Activated B cell treated with CpG ODN at 0.5 μM for 24 hours (primary cell): ENCODE data around the gene DGKB. TPM values are rescaled to one million over a fixed set of nuclear protein-coding genes. Genes with fewer than 3 reads are reported as not detected.

Experiments used
- ATAC-seq: fragments of 200-7000 bp; cut with Tn5 transposase; one replicate; pipeline ENCODE4 v1.10.0; 2021; ENCODE audit warnings: low read depth, mild to moderate bottlenecking, moderate library complexity
- CTCF ChIA-PET: fragments of 350-600 bp; sonication (Branson Sonifier 250); formaldehyde crosslinking; loops from one replicate; lab custom pipeline; 2021; ENCODE audit warnings: antibody characterized with exemption; lab: Charles Lee
- POLR2A ChIA-PET: fragments of 350-600 bp; sonication (Branson Sonifier 250); formaldehyde crosslinking; loops from one replicate; lab custom pipeline; 2021; ENCODE audit warnings: antibody characterized with exemption; lab: Charles Lee
- DNase-seq: peaks from one replicate; pipeline ENCODE4 v3.0.0; 2022
- H3K27ac Mint-ChIP-seq: one replicate; pipeline ENCODE4 v1.8.0; 2020; ENCODE audit warnings: mixed read lengths
- H3K27me3 Mint-ChIP-seq: one replicate; pipeline ENCODE4 v1.8.0; 2021; ENCODE audit warnings: mixed read lengths
- H3K36me3 Mint-ChIP-seq: one replicate; pipeline ENCODE4 v1.8.0; 2021; ENCODE audit warnings: low read depth, mixed read lengths
- H3K4me1 Mint-ChIP-seq: one replicate; pipeline ENCODE4 v1.8.0; 2021; ENCODE audit warnings: mixed read lengths
- H3K4me3 Mint-ChIP-seq: one replicate; pipeline ENCODE4 v1.8.0; 2020; ENCODE audit warnings: mild to moderate bottlenecking, mixed read lengths
- H3K9me3 Mint-ChIP-seq: one replicate; pipeline ENCODE4 v1.8.0; 2020; ENCODE audit warnings: mixed read lengths
- intact Hi-C: fragments of 100-400 bp; cut with micrococcal nuclease; formaldehyde crosslinking; loops from one replicate; pipeline ENCODE4 v1.15.1; 2024
- total RNA-seq: library from RNA; stranded (reverse); gene quantifications from 2 replicates; pipeline ENCODE4 v1.2.3, GENCODE V29; 2022
- TF ChIP-seq, protein P1 (sequence below): fragments of 200-600 bp; IDR thresholded peaks from one replicate; pipeline ENCODE4 v1.8.0; 2022; ENCODE audit warnings: antibody characterized with exemption, mild to moderate bottlenecking

The DGKB gene
- total RNA-seq, 1 donor from 2014 or later, result not detected

DNA sequence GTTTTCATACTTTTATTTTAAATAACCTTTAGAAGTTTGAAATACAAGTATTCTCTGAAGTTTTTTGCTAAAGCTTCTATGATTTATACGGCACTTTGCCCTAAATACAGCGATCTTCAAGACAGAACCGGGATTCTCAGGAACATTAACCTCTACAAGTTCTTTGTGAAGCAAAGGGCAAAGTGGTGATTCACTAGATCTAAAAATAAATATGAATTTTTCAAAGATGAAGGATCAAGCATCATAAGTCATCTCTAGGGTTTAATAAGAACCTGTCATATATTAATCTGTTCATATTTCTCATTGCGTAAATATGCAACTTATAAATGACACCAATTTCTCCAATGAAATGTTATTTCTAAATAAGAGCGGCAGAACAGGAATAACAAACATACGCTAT, 30.7 kb downstream of the DGKB start:
- TF ChIP-seq, protein P1, sequence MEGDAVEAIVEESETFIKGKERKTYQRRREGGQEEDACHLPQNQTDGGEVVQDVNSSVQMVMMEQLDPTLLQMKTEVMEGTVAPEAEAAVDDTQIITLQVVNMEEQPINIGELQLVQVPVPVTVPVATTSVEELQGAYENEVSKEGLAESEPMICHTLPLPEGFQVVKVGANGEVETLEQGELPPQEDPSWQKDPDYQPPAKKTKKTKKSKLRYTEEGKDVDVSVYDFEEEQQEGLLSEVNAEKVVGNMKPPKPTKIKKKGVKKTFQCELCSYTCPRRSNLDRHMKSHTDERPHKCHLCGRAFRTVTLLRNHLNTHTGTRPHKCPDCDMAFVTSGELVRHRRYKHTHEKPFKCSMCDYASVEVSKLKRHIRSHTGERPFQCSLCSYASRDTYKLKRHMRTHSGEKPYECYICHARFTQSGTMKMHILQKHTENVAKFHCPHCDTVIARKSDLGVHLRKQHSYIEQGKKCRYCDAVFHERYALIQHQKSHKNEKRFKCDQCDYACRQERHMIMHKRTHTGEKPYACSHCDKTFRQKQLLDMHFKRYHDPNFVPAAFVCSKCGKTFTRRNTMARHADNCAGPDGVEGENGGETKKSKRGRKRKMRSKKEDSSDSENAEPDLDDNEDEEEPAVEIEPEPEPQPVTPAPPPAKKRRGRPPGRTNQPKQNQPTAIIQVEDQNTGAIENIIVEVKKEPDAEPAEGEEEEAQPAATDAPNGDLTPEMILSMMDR, result no peak
- ATAC-seq (no peak), DNase-seq (no peak)
- no peaks in the 10 kb centered on the region for H3K4me1 Mint-ChIP-seq
- CTCF ChIA-PET, result no interaction called here
- peaks cover 4% of the 10 kb centered on the region for H3K9me3 Mint-ChIP-seq
- intact Hi-C loops, result no loop called here
- no peaks in the 10 kb centered on the region for H3K27me3 Mint-ChIP-seq
- H3K27ac Mint-ChIP-seq, result no peak overlapping the region
- no peaks in the 10 kb centered on the region for H3K36me3 Mint-ChIP-seq
- no peak overlapping the region for H3K4me3 Mint-ChIP-seq
- POLR2A ChIA-PET, result no interaction called here

DNA sequence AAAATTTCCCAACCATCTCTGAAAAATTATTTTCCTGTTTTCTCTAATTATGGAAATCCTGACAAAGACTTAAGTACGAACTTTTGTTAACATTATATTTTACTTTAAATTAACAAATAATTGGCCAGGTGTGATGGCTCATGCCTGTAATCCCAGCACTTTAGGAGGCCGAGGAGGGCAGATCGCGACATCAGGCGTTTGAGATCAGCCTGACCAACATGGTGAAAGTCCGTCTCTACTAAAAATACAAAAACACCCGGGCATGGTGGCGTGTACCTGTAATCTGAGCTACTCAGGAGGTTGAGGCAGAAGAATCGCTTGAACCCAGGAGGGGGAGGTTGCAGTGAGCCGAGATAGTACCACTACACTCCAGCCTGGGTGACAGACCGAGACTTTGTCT, 32.2 kb downstream of the DGKB start:
- ChIA-PET CTCF (no interaction called here), POLR2A (no interaction called here)
- intact Hi-C loops, result no loop called here
- no peak overlapping the region for H3K27ac Mint-ChIP-seq
- ATAC-seq (no peak), DNase-seq (no peak)
- no peaks in the 10 kb centered on the region for H3K4me1 Mint-ChIP-seq
- no peaks in the 10 kb centered on the region for H3K36me3 Mint-ChIP-seq
- H3K27me3 Mint-ChIP-seq, result no peaks in the 10 kb centered on the region
- H3K9me3 Mint-ChIP-seq, result peaks cover 4% of the 10 kb centered on the region
- TF ChIP-seq, protein P1, result no peak
- H3K4me3 Mint-ChIP-seq, result no peak overlapping the region

DNA sequence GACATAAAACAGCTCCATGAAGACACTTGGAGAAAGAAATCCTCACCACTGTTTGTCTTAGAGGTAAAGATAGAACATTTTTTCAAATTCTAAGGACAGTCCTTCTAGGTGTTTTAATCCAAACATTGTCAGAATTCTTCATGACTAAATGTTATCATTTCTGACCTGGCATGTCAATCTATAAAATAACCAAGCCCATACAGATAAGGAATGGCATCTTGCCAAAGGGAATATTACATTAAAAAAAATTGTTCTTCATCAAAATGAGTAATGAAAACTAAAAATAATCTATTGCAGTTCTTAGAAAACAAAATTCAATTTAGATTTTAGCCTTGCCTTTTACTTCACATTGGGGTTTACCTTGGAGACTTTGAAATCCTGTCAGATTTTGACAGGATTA, 33.6 kb downstream of the DGKB start:
- H3K4me3 Mint-ChIP-seq, result no peak overlapping the region
- no peaks in the 10 kb centered on the region for H3K27me3 Mint-ChIP-seq
- no peaks in the 10 kb centered on the region for H3K36me3 Mint-ChIP-seq
- H3K27ac Mint-ChIP-seq, result no peak overlapping the region
- POLR2A ChIA-PET, result no interaction called here
- DNase-seq (no peak), ATAC-seq (no peak)
- H3K4me1 Mint-ChIP-seq, result no peaks in the 10 kb centered on the region
- TF ChIP-seq, protein P1, result no peak
- CTCF ChIA-PET, result no interaction called here
- H3K9me3 Mint-ChIP-seq, result peaks cover 9% of the 10 kb centered on the region
- intact Hi-C loops, result no loop called here

DNA sequence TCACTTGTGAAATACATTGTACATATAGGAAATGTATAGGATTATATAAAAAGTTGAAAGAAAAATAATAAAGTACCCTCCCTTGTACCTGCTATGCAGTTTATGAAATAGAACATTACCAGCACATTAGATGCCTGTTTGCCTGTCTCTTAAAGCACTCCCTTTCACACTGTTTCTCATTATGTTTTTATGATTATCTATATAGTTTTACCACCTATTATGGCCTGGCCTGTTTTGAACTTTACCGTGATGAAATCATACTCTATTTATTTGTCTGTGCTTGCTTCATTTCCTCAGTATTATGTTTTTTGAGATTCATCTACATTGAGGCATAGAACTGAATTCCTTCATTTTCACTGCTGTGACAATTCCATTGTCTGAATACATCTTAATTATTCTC, 41.1 kb downstream of the DGKB start:
- no peak for DNase-seq
- H3K27me3 Mint-ChIP-seq, result no peaks in the 10 kb centered on the region
- H3K9me3 Mint-ChIP-seq, result peaks cover 5% of the 10 kb centered on the region
- H3K4me3 Mint-ChIP-seq, result no peak overlapping the region
- H3K4me1 Mint-ChIP-seq, result no peaks in the 10 kb centered on the region
- H3K27ac Mint-ChIP-seq, result no peak overlapping the region
- POLR2A ChIA-PET, result no interaction called here
- H3K36me3 Mint-ChIP-seq, result no peaks in the 10 kb centered on the region
- CTCF ChIA-PET, result no interaction called here
- intact Hi-C loops, result no loop called here
- TF ChIP-seq, protein P1, result no peak
- ATAC-seq, result no peak

DNA sequence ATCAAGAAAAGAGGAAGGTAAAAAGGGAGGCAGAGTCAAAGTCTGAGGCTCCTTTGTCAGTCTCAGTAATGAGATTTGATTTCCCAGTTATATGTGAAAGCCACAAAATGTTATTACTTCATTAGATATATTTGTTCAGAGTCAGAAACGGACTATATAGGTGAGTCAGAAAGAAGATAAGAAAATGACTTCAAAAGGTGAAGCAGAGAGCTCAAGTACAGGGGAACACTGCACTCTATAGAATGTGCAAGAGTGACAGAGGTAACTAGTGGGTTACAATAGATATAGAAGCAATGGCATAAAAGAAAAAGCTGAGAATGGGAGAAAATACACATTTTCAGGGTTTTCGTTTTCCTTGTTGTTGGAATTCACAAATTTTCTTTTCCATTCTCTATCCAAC, 43.3 kb downstream of the DGKB start:
- TF ChIP-seq, protein P1, result no peak
- Mint-ChIP-seq H3K4me3 (no peak overlapping the region), H3K9me3 (no peaks in the 10 kb centered on the region), H3K36me3 (no peaks in the 10 kb centered on the region), H3K27me3 (no peaks in the 10 kb centered on the region), H3K27ac (no peak overlapping the region), H3K4me1 (no peaks in the 10 kb centered on the region)
- ATAC-seq (no peak), DNase-seq (no peak)
- intact Hi-C loops, result no loop called here
- ChIA-PET POLR2A (no interaction called here), CTCF (no interaction called here)
